PFSK-1 (cell line): ENCODE measurements around the gene LIF.

ENCODE experiments used
- POLR2AphosphoS5 ChIP-seq: IDR thresholded peaks from 2 replicates; pipeline ENCODE4 v1.6.1; 2012; ENCODE audit warnings: low read depth, mild to moderate bottlenecking, control low read depth, low read length, moderate library complexity
- TAF1 ChIP-seq: IDR thresholded peaks from 2 replicates; pipeline ENCODE4 v1.6.1; 2012; ENCODE audit warnings: low read length, control low read depth, borderline replicate concordance; ENCODE audit not compliant: insufficient read depth

DNA sequence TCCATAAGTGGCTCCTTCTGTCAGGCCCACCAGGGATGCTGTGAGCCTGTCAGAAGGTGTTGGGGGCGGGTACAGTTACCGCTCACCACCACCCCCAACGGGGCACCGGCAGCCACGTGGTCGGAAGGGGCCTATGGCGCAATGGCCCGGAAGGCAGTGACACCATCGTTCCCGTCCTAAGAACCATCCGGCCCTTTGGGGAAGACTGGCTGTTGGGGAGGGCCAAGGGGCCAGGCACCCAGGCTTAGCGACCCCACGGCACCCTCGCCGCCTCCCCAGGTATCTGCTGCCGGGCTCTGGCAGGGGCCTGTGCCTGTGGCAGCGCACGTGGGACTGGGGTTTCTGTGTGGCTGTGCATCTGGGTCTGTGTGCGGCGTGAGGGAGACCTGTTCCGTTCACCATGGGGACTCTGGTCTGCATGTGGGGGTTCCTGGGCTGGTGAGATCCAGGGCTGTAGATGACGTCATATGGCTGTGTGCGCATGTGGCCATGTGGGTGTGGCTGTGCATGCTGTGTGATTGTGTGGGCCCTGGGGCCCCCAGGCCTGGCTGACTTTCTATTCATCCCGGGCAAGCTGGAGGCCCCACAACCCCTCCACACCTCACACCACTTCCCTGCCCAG lies 19.4 kb upstream of the LIF start:
- no peak for TF ChIP-seq POLR2AphosphoS5
- no peak for TF ChIP-seq TAF1
